Choroid plexus epithelial cell (primary cell): ENCODE results near the gene ARID3A.

Source experiments
- DNase-seq: peaks from one replicate; pipeline ENCODE4 v3.0.0-alpha.2; 2010; ENCODE audit warnings: low read depth
- H3K4me3 ChIP-seq: 2 replicates; pipeline ENCODE4 v1.5.1; 2011; ENCODE audit warnings: low read depth, mild to moderate bottlenecking, control low read depth, low read length, moderate library complexity
- TF ChIP-seq, protein P1 (sequence below): conservative IDR thresholded peaks from 2 replicates; pipeline ENCODE4 v1.5.1; 2011; ENCODE audit warnings: low read depth, mild to moderate bottlenecking, control low read depth, inconsistent platforms, low read length, moderate library complexity

ARID3A gene

GRCh38 chr19:934865-935479 is 9.1 kb downstream of the ARID3A start:
- peak; percentile 50 for DNase-seq
- no peak overlapping the region for H3K4me3 ChIP-seq
- TF ChIP-seq, protein P1, sequence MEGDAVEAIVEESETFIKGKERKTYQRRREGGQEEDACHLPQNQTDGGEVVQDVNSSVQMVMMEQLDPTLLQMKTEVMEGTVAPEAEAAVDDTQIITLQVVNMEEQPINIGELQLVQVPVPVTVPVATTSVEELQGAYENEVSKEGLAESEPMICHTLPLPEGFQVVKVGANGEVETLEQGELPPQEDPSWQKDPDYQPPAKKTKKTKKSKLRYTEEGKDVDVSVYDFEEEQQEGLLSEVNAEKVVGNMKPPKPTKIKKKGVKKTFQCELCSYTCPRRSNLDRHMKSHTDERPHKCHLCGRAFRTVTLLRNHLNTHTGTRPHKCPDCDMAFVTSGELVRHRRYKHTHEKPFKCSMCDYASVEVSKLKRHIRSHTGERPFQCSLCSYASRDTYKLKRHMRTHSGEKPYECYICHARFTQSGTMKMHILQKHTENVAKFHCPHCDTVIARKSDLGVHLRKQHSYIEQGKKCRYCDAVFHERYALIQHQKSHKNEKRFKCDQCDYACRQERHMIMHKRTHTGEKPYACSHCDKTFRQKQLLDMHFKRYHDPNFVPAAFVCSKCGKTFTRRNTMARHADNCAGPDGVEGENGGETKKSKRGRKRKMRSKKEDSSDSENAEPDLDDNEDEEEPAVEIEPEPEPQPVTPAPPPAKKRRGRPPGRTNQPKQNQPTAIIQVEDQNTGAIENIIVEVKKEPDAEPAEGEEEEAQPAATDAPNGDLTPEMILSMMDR: peak; percentile 6

DNA sequence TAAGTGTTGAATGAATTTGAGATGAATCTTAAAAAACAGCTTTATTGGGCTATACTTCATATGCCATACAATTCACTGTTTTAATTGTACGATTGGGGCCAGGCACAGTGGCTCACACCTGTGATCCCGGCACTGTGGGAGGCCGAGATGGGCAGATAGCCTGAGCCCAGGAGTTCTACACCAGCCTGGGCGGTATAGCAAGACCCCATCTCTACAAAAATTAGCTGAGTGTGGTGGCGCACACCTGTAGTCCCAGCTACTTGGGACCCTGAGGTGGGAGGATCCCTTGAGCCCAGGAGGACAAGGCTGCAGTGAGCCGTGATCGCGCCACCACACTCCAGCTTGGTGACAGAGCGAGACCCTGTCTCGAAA is 10.3 kb downstream of the ARID3A start:
- no peak overlapping the region for H3K4me3 ChIP-seq
- TF ChIP-seq, protein P1: no peak
- DNase-seq: no peak

GRCh38 chr19:937259-937694 is 11.4 kb downstream of the ARID3A start:
- H3K4me3 ChIP-seq: no peak overlapping the region
- TF ChIP-seq, protein P1: no peak
- DNase-seq: no peak

GRCh38 chr19:938233-938923 is 12.5 kb downstream of the ARID3A start:
- TF ChIP-seq, protein P1: no peak
- DNase-seq: no peak
- no peak overlapping the region for H3K4me3 ChIP-seq

DNA sequence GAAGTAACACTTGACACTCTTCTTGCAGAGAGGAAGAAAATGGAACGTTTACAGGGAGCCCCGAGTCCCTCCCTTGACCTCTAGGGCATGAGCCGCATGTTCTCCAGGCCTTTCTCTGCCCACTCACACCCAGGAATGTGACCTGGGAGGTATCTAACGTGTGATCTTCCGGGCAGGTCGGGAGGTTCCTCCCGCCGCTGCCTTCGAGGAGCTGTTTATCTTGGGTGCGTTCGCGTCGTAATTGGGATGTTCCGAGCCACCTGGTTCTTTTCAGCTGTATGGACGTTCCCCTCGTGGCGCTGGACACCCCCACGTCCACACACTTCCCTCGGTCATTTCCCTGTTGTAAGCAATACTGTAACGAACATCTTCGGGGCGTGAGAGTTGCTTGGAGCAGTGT is 13.6 kb downstream of the ARID3A start:
- TF ChIP-seq, protein P1: no peak
- H3K4me3 ChIP-seq: no peak overlapping the region
- DNase-seq: no peak

DNA sequence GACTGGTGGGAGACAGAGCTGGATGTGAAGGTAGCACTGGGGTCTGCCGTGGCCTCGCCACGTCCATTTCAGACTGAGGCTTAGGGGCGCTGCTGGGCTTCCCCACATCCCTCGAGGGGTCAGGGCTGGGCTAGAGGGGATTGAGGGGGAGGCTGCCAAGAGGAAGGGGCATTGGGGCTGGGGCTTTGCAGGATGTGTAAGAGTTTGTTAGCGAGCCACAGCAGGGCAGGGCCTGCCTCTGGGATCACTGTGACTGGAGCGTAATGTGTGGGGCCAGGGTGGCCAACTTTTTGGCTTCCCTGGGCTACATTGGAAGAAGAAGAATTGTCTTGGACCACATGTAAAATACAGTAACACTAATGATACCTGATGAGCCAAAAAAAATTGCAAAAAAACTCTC is 14.1 kb downstream of the ARID3A start:
- TF ChIP-seq, protein P1: no peak
- no peak overlapping the region for H3K4me3 ChIP-seq
- no peak for DNase-seq
